CD4-positive, alpha-beta T cell (primary cell): ENCODE data around the gene UQCC2. TPM values are rescaled to one million over a fixed set of nuclear protein-coding genes. Genes with fewer than 3 reads are reported as not detected.

Source experiments
- ATAC-seq: fragments of 200-7000 bp; cut with Tn5 transposase; one replicate; pipeline ENCODE4 v1.10.0; 2022; ENCODE audit warnings: mild to moderate bottlenecking; ENCODE audit not compliant: poor library complexity
- CTCF ChIA-PET: fragments of 350-600 bp; sonication (Branson Sonifier 250); formaldehyde crosslinking; loops from one replicate; lab custom pipeline; 2021; ENCODE audit warnings: antibody characterized with exemption, inconsistent platforms; lab: Charles Lee
- POLR2A ChIA-PET: fragments of 350-600 bp; sonication (Branson Sonifier 250); formaldehyde crosslinking; loops from one replicate; lab custom pipeline; 2021; ENCODE audit warnings: antibody characterized with exemption, inconsistent platforms; lab: Charles Lee
- DNase-seq, 14 experiments: peaks; one replicate each; pipeline ENCODE4 v3.0.0-alpha.2; 2013 to 2020; ENCODE audit warnings: mixed read lengths in 2 of 14
- H3K27ac ChIP-seq, 2 donors: one replicate each; pipeline versions ENCODE4 v1.5.1 to v1.7.0; 2013; ENCODE audit warnings: low read length in 2 of 2, low read depth in 1 of 2, mild to moderate bottlenecking in 1 of 2
- H3K27me3 ChIP-seq, 2 experiments: 1 replicate in 1 of 2; 2 replicates in 1 of 2; pipeline versions ENCODE4 v1.6.1 to v1.7.0; 2013; ENCODE audit warnings: low read length in 2 of 2, control low read depth in 1 of 2, mild to moderate bottlenecking in 1 of 2, moderate library complexity in 1 of 2; ENCODE audit not compliant: insufficient read depth in 2 of 2, control insufficient read depth in 1 of 2
- H3K36me3 ChIP-seq: one replicate; pipeline ENCODE4 v1.6.1; 2013; ENCODE audit warnings: low read length, control low read depth; ENCODE audit not compliant: insufficient read depth
- H3K4me1 ChIP-seq: one replicate; pipeline ENCODE4 v1.6.1; 2013; ENCODE audit warnings: low read length, control low read depth; ENCODE audit not compliant: insufficient read depth
- H3K4me3 ChIP-seq: one replicate; pipeline ENCODE4 v1.5.1; 2013; ENCODE audit warnings: mild to moderate bottlenecking, low read length, moderate library complexity
- H3K9me3 ChIP-seq, 2 experiments: 1 replicate in 1 of 2; 2 replicates in 1 of 2; pipeline versions ENCODE4 v1.6.1 to v1.7.0; 2013; ENCODE audit warnings: low read length in 2 of 2, mild to moderate bottlenecking in 2 of 2, control low read depth in 1 of 2, moderate library complexity in 1 of 2; ENCODE audit not compliant: control insufficient read depth in 1 of 2, insufficient read depth in 1 of 2
- H3K27ac Mint-ChIP-seq: one replicate; pipeline ENCODE4 v1.8.0; 2020; ENCODE audit warnings: mixed read lengths
- H3K27me3 Mint-ChIP-seq: one replicate; pipeline ENCODE4 v1.8.0; 2021; ENCODE audit warnings: mixed read lengths
- H3K36me3 Mint-ChIP-seq: one replicate; pipeline ENCODE4 v1.8.0; 2021; ENCODE audit warnings: low read depth, mixed read lengths
- H3K4me1 Mint-ChIP-seq: one replicate; pipeline ENCODE4 v1.8.0; 2021; ENCODE audit warnings: low read depth, mixed read lengths
- H3K4me3 Mint-ChIP-seq: one replicate; pipeline ENCODE4 v1.8.0; 2020; ENCODE audit warnings: mild to moderate bottlenecking, mixed read lengths
- H3K9me3 Mint-ChIP-seq: one replicate; pipeline ENCODE4 v1.8.0; 2020; ENCODE audit warnings: mixed read lengths
- CTCF ChIP-seq: fragments of 200-600 bp; IDR thresholded peaks from one replicate; pipeline ENCODE4 v1.8.0; 2022; ENCODE audit warnings: antibody characterized with exemption, mild to moderate bottlenecking
- intact Hi-C, 2 experiments: fragments of 100-400 bp; cut with DNase I in 1 of 2; cut with micrococcal nuclease in 1 of 2; formaldehyde crosslinking; loops; one replicate each; pipeline versions ENCODE4 v1.15.1 to v1.9.0; 2023 to 2025; cut with DNase I, micrococcal nuclease
- total RNA-seq, 174 experiments: library from RNA in 2 of 174; stranded (reverse) in 2 of 174; gene quantifications; one replicate each; pipeline ENCODE4 v1.2.3 and lab custom pipeline; 2021 to 2026

Gene UQCC2
- total RNA-seq, 2 experiments from 2014 or later = 8.7 to 9.3 TPM

GRCh38 chr6:33696076-33696475 is 15.4 kb downstream of the UQCC2 start:
- Mint-ChIP-seq H3K27ac (peak overlapping the region; percentile 97), H3K4me3 (peak overlapping the region; percentile 54), H3K27me3 (no peaks in the 10 kb centered on the region), H3K4me1 (peaks cover 91% of the 10 kb centered on the region), H3K36me3 (peaks cover 45% of the 10 kb centered on the region), H3K9me3 (no peaks in the 10 kb centered on the region)
- CTCF ChIA-PET = interaction anchor here (2.0 kb wide), 1 partner anchor 16 kb away, joined by 9 read pairs; the partner anchor contains the start of gene UQCC2
- peaks cover 52% of the 10 kb centered on the region for H3K36me3 ChIP-seq
- ATAC-seq = no peak
- no peaks in the 10 kb centered on the region for H3K27me3 ChIP-seq
- TF ChIP-seq CTCF = no peak
- intact Hi-C loops = loop anchor here in 1 of 2 experiments (1.0 to 10.0 kb wide), 3 partner anchors 15 to 241 kb away; partner anchors contain the start of genes UQCC2 and ZBTB9
- no peaks in the 10 kb centered on the region for H3K9me3 ChIP-seq
- no peak for DNase-seq
- no peak overlapping the region for H3K4me3 ChIP-seq
- H3K27ac ChIP-seq = peak overlapping the region; percentile 77 to 88
- H3K4me1 ChIP-seq = peaks cover 84% of the 10 kb centered on the region
- POLR2A ChIA-PET = interaction anchor here (2.2 to 2.5 kb wide), 2 partner anchors 15 to 125 kb away, joined by 13 to 14 read pairs; partner anchors contain the start of gene UQCC2

GRCh38 chr6:33695451-33695887 is 16.0 kb downstream of the UQCC2 start:
- ATAC-seq (no peak), DNase-seq (no peak)
- CTCF ChIA-PET = interaction anchor here (0.6 kb wide), 1 partner anchor 48 kb away, joined by 3 read pairs; no protein-coding TSS in a partner anchor
- POLR2A ChIA-PET = interaction anchor here (0.7 to 2.9 kb wide), 6 partner anchors 12 to 350 kb away, joined by 4 to 20 read pairs (median 11); partner anchors contain the start of genes ITPR3 and UQCC2
- intact Hi-C loops = loop anchor here in 1 of 2 experiments (5.0 to 10.0 kb wide), 2 partner anchors 63 to 241 kb away; partner anchors contain the start of gene ZBTB9
- peaks cover 82% of the 10 kb centered on the region for H3K4me1 ChIP-seq
- H3K9me3 Mint-ChIP-seq = no peaks in the 10 kb centered on the region
- H3K27me3 Mint-ChIP-seq = no peaks in the 10 kb centered on the region
- H3K4me3 Mint-ChIP-seq = no peak overlapping the region
- no peaks in the 10 kb centered on the region for H3K27me3 ChIP-seq
- peaks cover 48% of the 10 kb centered on the region for H3K36me3 Mint-ChIP-seq
- peaks cover 57% of the 10 kb centered on the region for H3K36me3 ChIP-seq
- H3K27ac Mint-ChIP-seq = peak overlapping the region; percentile 97
- H3K27ac ChIP-seq = peak overlapping the region; percentile 77 to 88
- no peak overlapping the region for H3K4me3 ChIP-seq
- peaks cover 89% of the 10 kb centered on the region for H3K4me1 Mint-ChIP-seq
- H3K9me3 ChIP-seq = no peaks in the 10 kb centered on the region
- no peak for TF ChIP-seq CTCF

- peak overlapping the region; percentile 77 to 88 for H3K27ac ChIP-seq
- CTCF ChIA-PET = interaction anchor here (2.3 kb wide), 1 partner anchor 16 kb away, joined by 9 read pairs; the partner anchor contains the start of gene UQCC2
- H3K9me3 Mint-ChIP-seq = no peaks in the 10 kb centered on the region
- POLR2A ChIA-PET = interaction anchor here (0.7 to 2.9 kb wide), 9 partner anchors 12 to 350 kb away, joined by 3 to 20 read pairs (median 5); partner anchors contain the start of genes ITPR3 and UQCC2
- H3K27ac Mint-ChIP-seq = peak overlapping the region; percentile 97
- no peak for TF ChIP-seq CTCF
- peaks cover 84% of the 10 kb centered on the region for H3K4me1 Mint-ChIP-seq
- no peaks in the 10 kb centered on the region for H3K27me3 Mint-ChIP-seq
- H3K36me3 ChIP-seq = peaks cover 61% of the 10 kb centered on the region
- DNase-seq = peak in 1 of 14 experiments; percentile 23
- intact Hi-C loops = loop anchor here in 1 of 2 experiments (5.0 to 10.0 kb wide), 3 partner anchors 63 to 240 kb away; partner anchors contain the start of genes ITPR3 and ZBTB9
- no peak overlapping the region for H3K4me3 ChIP-seq
- peaks cover 46% of the 10 kb centered on the region for H3K36me3 Mint-ChIP-seq
- H3K4me1 ChIP-seq = peaks cover 79% of the 10 kb centered on the region
- no peaks in the 10 kb centered on the region for H3K9me3 ChIP-seq
- no peak for ATAC-seq
- peak overlapping the region; percentile 81 for H3K4me3 Mint-ChIP-seq
- no peaks in the 10 kb centered on the region for H3K27me3 ChIP-seq
Observed at GRCh38 chr6:33694977-33695376, 16.5 kb downstream of the UQCC2 start.
